ENCODE results near the gene DUSP8. TPM values are rescaled to one million over a fixed set of nuclear protein-coding genes. Genes with fewer than 3 reads are reported as not detected.
"Not testable (repeated sequence)": the region's sequence is repeated elsewhere in the genome, so short reads cannot be mapped to it uniquely, and the experiment has no call there.

The DUSP8 gene
- total and polyA plus RNA-seq, 9 of the 15 experiments (the other 6 are each of a cell fraction or from before 2014, with no cell fraction given), result 0.14 to 2.0 (median 0.86) TPM; not detected in 2

- DNase-seq (ENCODE audit: extremely low read depth in 1 of 4, low spot score in 3 of 4) (no peak), ATAC-seq (no peak), FAIRE-seq (no peak)
- H3K27me3 ChIP-seq (ENCODE audit: control insufficient read depth in 2 of 2, insufficient read depth in 2 of 2, low read length in 2 of 2), result peaks cover 7 to 27% of the 10 kb centered on the region in 2 experiments; a peak in 3 of 5 replicates
- BruUV-seq (replicated peaks), result no TSS peak
- no peak overlapping the region for H3K9ac ChIP-seq (ENCODE audit: insufficient read depth in 1 of 2, low read depth in 2 of 2, low read length in 2 of 2)
- H4K20me1 ChIP-seq (replicated peaks; ENCODE audit: control insufficient read depth, insufficient read depth, low read length), result peaks cover 4% of the 10 kb centered on the region; the same call in 1 of the 2 replicates
- H3K4me1 ChIP-seq (replicated peaks in 1 of 2; ENCODE audit: control insufficient read depth in 2 of 2, insufficient read depth in 2 of 2, low read length in 2 of 2), result no peaks in the 10 kb centered on the region
- H3K4me2 ChIP-seq (ENCODE audit: insufficient read depth, low read length), result no peak overlapping the region
- no peaks in the 10 kb centered on the region for H3K9me1 ChIP-seq (ENCODE audit: control insufficient read depth, insufficient read depth, low read length)
- TF ChIP-seq ZNF121 (CRISPR knock-in tag; conservative IDR thresholded peaks at IDR 0.05) (no peak), BRD4 (IDR thresholded peaks at IDR 0.05) (no peak), E2F3 (CRISPR knock-in tag; IDR thresholded peaks at IDR 0.05) (no peak), ZNF589 (CRISPR knock-in tag; IDR thresholded peaks at IDR 0.05; ENCODE audit: low read depth) (no peak), BCLAF1 (IDR thresholded peaks at IDR 0.05; ENCODE audit: borderline replicate concordance in 1 of 2, control insufficient read depth in 1 of 2, low read depth in 2 of 2, low read length in 1 of 2) (no peak), SOX6 (IDR thresholded peaks at IDR 0.05) (no peak), CTCFL (IDR thresholded peaks at IDR 0.05; ENCODE audit: borderline replicate concordance, insufficient read depth, low read depth, low read length, poor library complexity, severe bottlenecking) (no peak), MAFG (tag; conservative IDR thresholded peaks at IDR 0.05) (no peak)
- POLR2A ChIA-PET, result no interaction called here
- intact Hi-C loops (cut with micrococcal nuclease), result no loop called here
- no peaks in the 10 kb centered on the region for H3K79me2 ChIP-seq (ENCODE audit: control insufficient read depth, insufficient read depth, low read length)
- CTCF ChIA-PET (ENCODE audit: low intra/inter-chr PET ratio), result no interaction called here
- no peak overlapping the region for H2AFZ ChIP-seq (ENCODE audit: low read depth, low read length)
- in situ Hi-C loops (cut with MboI), result no loop called here
- no peaks in the 10 kb centered on the region for H3K9me3 ChIP-seq (replicated peaks; ENCODE audit: control insufficient read depth, insufficient read depth, low read depth, low read length)
- H3K27ac ChIP-seq (ENCODE audit: extremely low read depth, low read depth, low read length), result no peak overlapping the region
- H3K4me3 ChIP-seq, result no peak overlapping the region
- 0% methylated on average over 6 of the region's 6 CpGs for WGBS (ENCODE audit: insufficient coverage, low coverage, missing lambda C conversion rate)
- H3K36me3 ChIP-seq (ENCODE audit: control insufficient read depth, insufficient read depth, low read length), result no peaks in the 10 kb centered on the region
Measured at GRCh38 chr11:1598816-1599215, 26.7 kb upstream of the DUSP8 start.

- CTCF ChIA-PET (ENCODE audit: low intra/inter-chr PET ratio); H3K36me3 ChIP-seq (ENCODE audit: control insufficient read depth, insufficient read depth, low read length); ATAC-seq; BruUV-seq (replicated peaks); H4K20me1 ChIP-seq (replicated peaks; ENCODE audit: control insufficient read depth, insufficient read depth, low read length); H3K4me1 ChIP-seq (replicated peaks in 1 of 2; ENCODE audit: control insufficient read depth in 2 of 2, insufficient read depth in 2 of 2, low read length in 2 of 2); H2AFZ ChIP-seq (ENCODE audit: low read depth, low read length); H3K9me3 ChIP-seq (replicated peaks; ENCODE audit: control insufficient read depth, insufficient read depth, low read depth, low read length); FAIRE-seq; DNase-seq (ENCODE audit: extremely low read depth in 1 of 4, low spot score in 3 of 4); H3K4me3 ChIP-seq; POLR2A ChIA-PET; H3K27ac ChIP-seq (ENCODE audit: extremely low read depth, low read depth, low read length); intact Hi-C loops (cut with micrococcal nuclease); H3K79me2 ChIP-seq (ENCODE audit: control insufficient read depth, insufficient read depth, low read length); H3K9me1 ChIP-seq (ENCODE audit: control insufficient read depth, insufficient read depth, low read length); in situ Hi-C loops (cut with MboI); H3K9ac ChIP-seq (ENCODE audit: insufficient read depth in 1 of 2, low read depth in 2 of 2, low read length in 2 of 2); H3K4me2 ChIP-seq (ENCODE audit: insufficient read depth, low read length): not testable (repeated sequence)
- 0% methylated on average over 3 of the region's 3 CpGs for WGBS (ENCODE audit: insufficient coverage, low coverage, missing lambda C conversion rate)
- H3K27me3 ChIP-seq (ENCODE audit: control insufficient read depth in 2 of 2, insufficient read depth in 2 of 2, low read length in 2 of 2), result peaks cover 7 to 23% of the 10 kb centered on the region in 2 experiments; a peak in 3 of 5 replicates
Measured at GRCh38 chr11:1598406-1598805, 26.3 kb upstream of the DUSP8 start.
